Natural killer cell (primary cell): ENCODE results near the gene C19orf38. TPM values are rescaled to one million over a fixed set of nuclear protein-coding genes. Genes with fewer than 3 reads are reported as not detected.

ENCODE experiments used
- ATAC-seq, 3 donors: fragments of 150-1000 bp in 2 of 3; fragments of 200-7000 bp in 1 of 3; cut with Tn5 transposase; 1 replicate in 1 of 3; 2 replicates in 2 of 3; pipeline ENCODE4 v1.10.0; 2021; ENCODE audit warnings: mild to moderate bottlenecking in 2 of 3, moderate library complexity in 2 of 3
- DNase-seq, 2 donors: peaks; one replicate each; pipeline versions ENCODE4 v3.0.0 to v3.0.0-alpha.2; 2013 to 2021; ENCODE audit warnings: mixed read lengths in 1 of 2
- H3K27ac ChIP-seq: one replicate; pipeline ENCODE4 v1.5.1; 2013; ENCODE audit warnings: mild to moderate bottlenecking, low read length
- H3K27me3 ChIP-seq: one replicate; pipeline ENCODE4 v1.6.1; 2013; ENCODE audit warnings: low read length; ENCODE audit not compliant: control insufficient read depth, insufficient read depth
- H3K36me3 ChIP-seq: one replicate; pipeline ENCODE4 v1.6.1; 2013; ENCODE audit warnings: low read length; ENCODE audit not compliant: control insufficient read depth, insufficient read depth
- H3K4me1 ChIP-seq: one replicate; pipeline ENCODE4 v1.6.1; 2013; ENCODE audit warnings: low read length; ENCODE audit not compliant: control insufficient read depth, insufficient read depth
- H3K4me3 ChIP-seq: one replicate; pipeline ENCODE4 v1.5.1; 2013; ENCODE audit warnings: low read length
- H3K9me3 ChIP-seq: one replicate; pipeline ENCODE4 v1.6.1; 2013; ENCODE audit warnings: low read length; ENCODE audit not compliant: control insufficient read depth, insufficient read depth
- H3K27ac Mint-ChIP-seq, 2 donors: one replicate each; pipeline ENCODE4 v1.8.0; 2022; ENCODE audit warnings: mild to moderate bottlenecking in 2 of 2, mixed read lengths in 2 of 2, moderate library complexity in 1 of 2
- H3K27me3 Mint-ChIP-seq, 2 donors: one replicate each; pipeline ENCODE4 v1.8.0; 2022; ENCODE audit warnings: low read depth in 2 of 2, mixed read lengths in 2 of 2
- H3K36me3 Mint-ChIP-seq: one replicate; pipeline ENCODE4 v1.8.0; 2022; ENCODE audit warnings: mixed read lengths
- H3K4me1 Mint-ChIP-seq, 2 donors: one replicate each; pipeline ENCODE4 v1.8.0; 2022; ENCODE audit warnings: mixed read lengths in 2 of 2
- H3K4me3 Mint-ChIP-seq: one replicate; pipeline ENCODE4 v1.8.0; 2022; ENCODE audit warnings: mild to moderate bottlenecking, moderate library complexity, mixed read lengths
- H3K9me3 Mint-ChIP-seq, 2 donors: one replicate each; pipeline ENCODE4 v1.8.0; 2022; ENCODE audit warnings: mixed read lengths in 2 of 2
- CTCF ChIP-seq: fragments of 200-600 bp; IDR thresholded peaks from one replicate; pipeline ENCODE4 v1.8.0; 2022; ENCODE audit warnings: antibody characterized with exemption
- WGBS: methylation state at CpG from one replicate; pipeline ENCODE4 v1.1.7; 2013; ENCODE audit warnings: missing lambda C conversion rate; ENCODE audit not compliant: insufficient coverage; 5-methylcytosine and 5-hydroxymethylcytosine counted together
- intact Hi-C: fragments of 100-400 bp; cut with micrococcal nuclease; formaldehyde crosslinking; loops from one replicate; pipeline ENCODE4 v1.14.2; 2022
- total RNA-seq, 4 donors: library from RNA; stranded (reverse); fragments of 120-200 nt in 1 of 4; gene quantifications; one replicate each; pipeline versions ENCODE4 v1.2.3 to v1.2.4, GENCODE V29; 2013 to 2022

Gene C19orf38
- total RNA-seq, 3 donors from 2014 or later (not counting 1 experiment from before 2014, with no cell fraction given) = 2.9 to 9.9 (median 6.2) TPM

- Mint-ChIP-seq H3K36me3 (no peaks in the 10 kb centered on the region), H3K27ac (no peak overlapping the region), H3K4me1 (peaks cover 7 to 10% of the 10 kb centered on the region in 2 donors), H3K4me3 (no peak overlapping the region), H3K9me3 (no peaks in the 10 kb centered on the region), H3K27me3 (no peaks in the 10 kb centered on the region)
- H3K9me3 ChIP-seq = no peaks in the 10 kb centered on the region
- intact Hi-C loops = no loop called here
- H3K36me3 ChIP-seq = no peaks in the 10 kb centered on the region
- 96% methylated on average over 12 of the region's 12 CpGs for WGBS
- DNase-seq (no peak), ATAC-seq (no peak)
- no peak overlapping the region for H3K4me3 ChIP-seq
- no peaks in the 10 kb centered on the region for H3K4me1 ChIP-seq
- H3K27ac ChIP-seq = no peak overlapping the region
- TF ChIP-seq CTCF = no peak
- H3K27me3 ChIP-seq = no peaks in the 10 kb centered on the region
Measured at GRCh38 chr19:10895920-10896319, 47.7 kb downstream of the C19orf38 start.

- ATAC-seq (peak in 2 of 3 donors; percentile 44 to 54), DNase-seq (no peak)
- intact Hi-C loops = no loop called here
- H3K27me3 ChIP-seq = no peaks in the 10 kb centered on the region
- WGBS = 80% methylated on average over 7 of the region's 7 CpGs
- no peak overlapping the region for H3K27ac ChIP-seq
- H3K4me3 ChIP-seq = no peak overlapping the region
- H3K36me3 ChIP-seq = no peaks in the 10 kb centered on the region
- Mint-ChIP-seq H3K27me3 (no peaks in the 10 kb centered on the region), H3K4me1 (peaks cover 7 to 10% of the 10 kb centered on the region in 2 donors), H3K27ac (peak overlapping the region in 1 of 2 donors; percentile 42), H3K36me3 (no peaks in the 10 kb centered on the region), H3K9me3 (no peaks in the 10 kb centered on the region), H3K4me3 (no peak overlapping the region)
- no peak for TF ChIP-seq CTCF
- H3K9me3 ChIP-seq = no peaks in the 10 kb centered on the region
- no peaks in the 10 kb centered on the region for H3K4me1 ChIP-seq
Measured at GRCh38 chr19:10896851-10897526, 48.8 kb downstream of the C19orf38 start.

GRCh38 chr19:10898633-10899032 lies 50.4 kb downstream of the C19orf38 start:
- WGBS = 93% methylated on average over 10 of the region's 10 CpGs
- H3K4me1 Mint-ChIP-seq = peaks cover 7 to 10% of the 10 kb centered on the region in 2 donors
- no peaks in the 10 kb centered on the region for H3K27me3 ChIP-seq
- no peaks in the 10 kb centered on the region for H3K9me3 Mint-ChIP-seq
- ATAC-seq (no peak), DNase-seq (no peak)
- no peak overlapping the region for H3K27ac ChIP-seq
- H3K9me3 ChIP-seq = no peaks in the 10 kb centered on the region
- H3K27ac Mint-ChIP-seq = no peak overlapping the region
- no peak overlapping the region for H3K4me3 ChIP-seq
- TF ChIP-seq CTCF = no peak
- no peaks in the 10 kb centered on the region for H3K4me1 ChIP-seq
- no peaks in the 10 kb centered on the region for H3K36me3 ChIP-seq
- intact Hi-C loops = no loop called here
- no peaks in the 10 kb centered on the region for H3K36me3 Mint-ChIP-seq
- no peaks in the 10 kb centered on the region for H3K27me3 Mint-ChIP-seq
- no peak overlapping the region for H3K4me3 Mint-ChIP-seq

GRCh38 chr19:10899151-10899653 lies 51.0 kb downstream of the C19orf38 start:
- H3K4me1 Mint-ChIP-seq = peaks cover 7 to 10% of the 10 kb centered on the region in 2 donors
- Histone ChIP-seq H3K27me3 (no peaks in the 10 kb centered on the region), H3K27ac (no peak overlapping the region), H3K4me3 (no peak overlapping the region), H3K36me3 (no peaks in the 10 kb centered on the region), H3K9me3 (no peaks in the 10 kb centered on the region), H3K4me1 (no peaks in the 10 kb centered on the region)
- no peaks in the 10 kb centered on the region for H3K9me3 Mint-ChIP-seq
- DNase-seq (no peak), ATAC-seq (no peak)
- H3K36me3 Mint-ChIP-seq = no peaks in the 10 kb centered on the region
- H3K27me3 Mint-ChIP-seq = no peaks in the 10 kb centered on the region
- H3K27ac Mint-ChIP-seq = no peak overlapping the region
- TF ChIP-seq CTCF = no peak
- no peak overlapping the region for H3K4me3 Mint-ChIP-seq
- WGBS = 94% methylated on average over 10 of the region's 10 CpGs
- intact Hi-C loops = no loop called here
